ENCODE results near the gene TTC28.
A peak's percentile ranks its signal among the peaks of the same experiment; 100 is the strongest.

The TTC28 gene

DNA sequence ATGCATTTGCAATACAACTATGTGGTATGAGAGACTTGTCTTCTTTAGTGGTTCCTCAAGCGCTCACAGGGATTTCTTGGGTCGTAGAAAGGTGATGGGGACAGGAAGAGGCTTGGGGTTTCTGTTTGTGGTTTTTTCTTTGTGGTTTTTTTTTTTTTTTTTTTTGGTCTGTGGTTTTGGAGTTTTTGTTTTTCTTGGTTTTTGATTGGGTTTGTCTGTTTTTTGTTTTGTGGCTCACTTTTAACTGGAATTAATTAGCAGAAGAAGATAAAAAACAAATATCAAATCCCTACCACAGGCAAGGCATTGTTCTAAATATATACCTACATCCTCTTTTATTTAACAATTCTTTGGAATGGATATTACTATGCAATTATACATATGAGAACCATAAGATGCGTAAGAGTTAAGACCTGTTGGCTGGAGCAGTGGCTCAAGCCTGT lies 5.5 kb downstream of the TTC28 start:
- no peak overlapping the region for H3K18ac ChIP-seq (ENCODE audit: low read depth in 1 of 2, low read length in 2 of 2)
- no peaks in the 10 kb centered on the region for H3K27me3 ChIP-seq (ENCODE audit: control insufficient read depth in 1 of 2, insufficient read depth in 1 of 2, low read length in 2 of 2)
- H2AK5ac ChIP-seq (ENCODE audit: low read length, severe bottlenecking), result no peak overlapping the region
- H3K4me1 ChIP-seq (ENCODE audit: control insufficient read depth, insufficient read depth, low read depth, low read length), result peaks cover 3% of the 10 kb centered on the region
- no peaks in the 10 kb centered on the region for H3K36me3 ChIP-seq (ENCODE audit: control insufficient read depth in 1 of 2, insufficient read depth in 2 of 2, low read depth in 1 of 2, low read length in 2 of 2)
- no peak overlapping the region for H3K4ac ChIP-seq (ENCODE audit: low read depth in 1 of 2, low read length in 2 of 2)
- no peak overlapping the region for H3K23ac ChIP-seq (ENCODE audit: low read length in 2 of 2)
- H3K9me3 ChIP-seq (ENCODE audit: control insufficient read depth, low read length), result no peaks in the 10 kb centered on the region
- H2BK12ac ChIP-seq (ENCODE audit: low read length in 2 of 2), result no peak overlapping the region
- H3K4me3 ChIP-seq (ENCODE audit: insufficient read depth in 1 of 2, low read depth in 1 of 2, low read length in 2 of 2), result no peak overlapping the region
- H2BK15ac ChIP-seq (ENCODE audit: low read depth, poor library complexity, severe bottlenecking), result no peak overlapping the region
- H2AFZ ChIP-seq (ENCODE audit: low read depth, low read length), result no peak overlapping the region
- no peak overlapping the region for H2BK5ac ChIP-seq (ENCODE audit: low read depth, low read length, poor library complexity, severe bottlenecking)
- no peak overlapping the region for H4K8ac ChIP-seq (ENCODE audit: low read length)
- H2BK120ac ChIP-seq (ENCODE audit: low read depth, low read length), result no peak overlapping the region
- WGBS, result 34% methylated on average over 3 of the region's 3 CpGs
- H4K91ac ChIP-seq (ENCODE audit: low read length), result no peak overlapping the region
- peak; percentile 71 for DNase-seq
- H3K4me2 ChIP-seq (ENCODE audit: low read length, poor library complexity, severe bottlenecking), result no peak overlapping the region
- H3K79me1 ChIP-seq (replicated peaks; ENCODE audit: low read length, poor library complexity, severe bottlenecking), result peaks cover 10% of the 10 kb centered on the region
- no peak overlapping the region for H3K14ac ChIP-seq (ENCODE audit: low read length in 2 of 2)
- no peak overlapping the region for H3K9ac ChIP-seq (ENCODE audit: low read length)
- no peak overlapping the region for H3K27ac ChIP-seq (ENCODE audit: low read length, poor library complexity, severe bottlenecking)

- no peak overlapping the region for H4K8ac ChIP-seq (ENCODE audit: low read length)
- no peak overlapping the region for H2BK120ac ChIP-seq (ENCODE audit: low read depth, low read length)
- no peak overlapping the region for H2AK5ac ChIP-seq (ENCODE audit: low read length, severe bottlenecking)
- H3K23ac ChIP-seq (ENCODE audit: low read length in 2 of 2), result no peak overlapping the region
- 92% methylated on average over 3 of the region's 3 CpGs for WGBS
- no peak overlapping the region for H3K14ac ChIP-seq (ENCODE audit: low read length in 2 of 2)
- no peak overlapping the region for H3K18ac ChIP-seq (ENCODE audit: low read depth in 1 of 2, low read length in 2 of 2)
- no peak overlapping the region for H2AFZ ChIP-seq (ENCODE audit: low read depth, low read length)
- H3K9me3 ChIP-seq (ENCODE audit: control insufficient read depth, low read length), result no peaks in the 10 kb centered on the region
- peaks cover 8% of the 10 kb centered on the region for H3K79me1 ChIP-seq (replicated peaks; ENCODE audit: low read length, poor library complexity, severe bottlenecking)
- no peaks in the 10 kb centered on the region for H3K36me3 ChIP-seq (ENCODE audit: control insufficient read depth in 1 of 2, insufficient read depth in 2 of 2, low read depth in 1 of 2, low read length in 2 of 2)
- no peak overlapping the region for H2BK15ac ChIP-seq (ENCODE audit: low read depth, poor library complexity, severe bottlenecking)
- no peak overlapping the region for H2BK12ac ChIP-seq (ENCODE audit: low read length in 2 of 2)
- peak; percentile 20 for DNase-seq
- no peak overlapping the region for H3K9ac ChIP-seq (ENCODE audit: low read length)
- no peak overlapping the region for H2BK5ac ChIP-seq (ENCODE audit: low read depth, low read length, poor library complexity, severe bottlenecking)
- no peak overlapping the region for H3K4me2 ChIP-seq (ENCODE audit: low read length, poor library complexity, severe bottlenecking)
- H3K27ac ChIP-seq (ENCODE audit: low read length, poor library complexity, severe bottlenecking), result no peak overlapping the region
- H3K4me1 ChIP-seq (ENCODE audit: control insufficient read depth, insufficient read depth, low read depth, low read length), result no peaks in the 10 kb centered on the region
- no peak overlapping the region for H3K4me3 ChIP-seq (ENCODE audit: insufficient read depth in 1 of 2, low read depth in 1 of 2, low read length in 2 of 2)
- no peak overlapping the region for H3K4ac ChIP-seq (ENCODE audit: low read depth in 1 of 2, low read length in 2 of 2)
- no peaks in the 10 kb centered on the region for H3K27me3 ChIP-seq (ENCODE audit: control insufficient read depth in 1 of 2, insufficient read depth in 1 of 2, low read length in 2 of 2)
- no peak overlapping the region for H4K91ac ChIP-seq (ENCODE audit: low read length)
Observed at GRCh38 chr22:28670756-28671155, 8.9 kb downstream of the TTC28 start.

GRCh38 chr22:28670161-28670560 lies 9.5 kb downstream of the TTC28 start:
- WGBS, result 100% methylated on average over 3 of the region's 4 CpGs
- Histone ChIP-seq H3K9ac (ENCODE audit: low read length) (no peak overlapping the region), H3K4me2 (ENCODE audit: low read length, poor library complexity, severe bottlenecking) (no peak overlapping the region), H2AFZ (ENCODE audit: low read depth, low read length) (no peak overlapping the region), H4K8ac (ENCODE audit: low read length) (no peak overlapping the region), H2AK5ac (ENCODE audit: low read length, severe bottlenecking) (no peak overlapping the region), H3K27ac (ENCODE audit: low read length, poor library complexity, severe bottlenecking) (no peak overlapping the region), H4K91ac (ENCODE audit: low read length) (no peak overlapping the region), H3K23ac (ENCODE audit: low read length in 2 of 2) (no peak overlapping the region), H3K9me3 (ENCODE audit: control insufficient read depth, low read length) (no peaks in the 10 kb centered on the region), H2BK5ac (ENCODE audit: low read depth, low read length, poor library complexity, severe bottlenecking) (no peak overlapping the region), H3K79me1 (replicated peaks; ENCODE audit: low read length, poor library complexity, severe bottlenecking) (peaks cover 8% of the 10 kb centered on the region), H3K4ac (ENCODE audit: low read depth in 1 of 2, low read length in 2 of 2) (no peak overlapping the region), H3K36me3 (ENCODE audit: control insufficient read depth in 1 of 2, insufficient read depth in 2 of 2, low read depth in 1 of 2, low read length in 2 of 2) (no peaks in the 10 kb centered on the region), H3K27me3 (ENCODE audit: control insufficient read depth in 1 of 2, insufficient read depth in 1 of 2, low read length in 2 of 2) (no peaks in the 10 kb centered on the region), H3K18ac (ENCODE audit: low read depth in 1 of 2, low read length in 2 of 2) (no peak overlapping the region), H2BK12ac (ENCODE audit: low read length in 2 of 2) (no peak overlapping the region), H2BK15ac (ENCODE audit: low read depth, poor library complexity, severe bottlenecking) (no peak overlapping the region), H3K14ac (ENCODE audit: low read length in 2 of 2) (no peak overlapping the region), H3K4me3 (ENCODE audit: insufficient read depth in 1 of 2, low read depth in 1 of 2, low read length in 2 of 2) (no peak overlapping the region), H3K4me1 (ENCODE audit: control insufficient read depth, insufficient read depth, low read depth, low read length) (no peaks in the 10 kb centered on the region), H2BK120ac (ENCODE audit: low read depth, low read length) (no peak overlapping the region)
- peak; percentile 59 for DNase-seq

DNA sequence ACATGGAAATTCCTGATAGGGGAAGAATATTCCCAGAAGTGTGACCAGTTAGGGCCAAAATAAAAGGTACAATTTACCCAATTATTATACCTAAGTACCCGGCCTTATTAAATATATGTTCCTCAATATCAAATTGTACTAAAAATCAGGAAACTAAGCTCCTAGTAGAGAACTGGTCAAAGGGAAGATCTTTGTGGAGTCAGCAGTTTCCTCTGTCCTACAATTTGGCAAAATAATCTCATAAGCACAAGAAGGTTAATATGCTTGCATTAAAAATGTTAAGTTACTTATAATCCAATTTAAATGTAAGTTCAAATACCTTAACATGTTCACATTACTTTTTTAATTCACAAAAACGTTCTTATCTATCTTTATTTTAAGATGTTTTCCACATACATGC lies 10.3 kb downstream of the TTC28 start:
- Histone ChIP-seq H3K9ac (ENCODE audit: low read length) (no peak overlapping the region), H2BK5ac (ENCODE audit: low read depth, low read length, poor library complexity, severe bottlenecking) (no peak overlapping the region), H3K14ac (ENCODE audit: low read length in 2 of 2) (no peak overlapping the region), H3K79me1 (replicated peaks; ENCODE audit: low read length, poor library complexity, severe bottlenecking) (peaks cover 8% of the 10 kb centered on the region), H2AFZ (ENCODE audit: low read depth, low read length) (no peak overlapping the region), H2BK15ac (ENCODE audit: low read depth, poor library complexity, severe bottlenecking) (no peak overlapping the region), H2BK12ac (ENCODE audit: low read length in 2 of 2) (no peak overlapping the region), H3K27ac (ENCODE audit: low read length, poor library complexity, severe bottlenecking) (no peak overlapping the region), H3K36me3 (ENCODE audit: control insufficient read depth in 1 of 2, insufficient read depth in 2 of 2, low read depth in 1 of 2, low read length in 2 of 2) (no peaks in the 10 kb centered on the region), H3K4me1 (ENCODE audit: control insufficient read depth, insufficient read depth, low read depth, low read length) (no peaks in the 10 kb centered on the region), H4K8ac (ENCODE audit: low read length) (no peak overlapping the region), H3K18ac (ENCODE audit: low read depth in 1 of 2, low read length in 2 of 2) (no peak overlapping the region), H3K23ac (ENCODE audit: low read length in 2 of 2) (no peak overlapping the region), H3K4ac (ENCODE audit: low read depth in 1 of 2, low read length in 2 of 2) (no peak overlapping the region), H2AK5ac (ENCODE audit: low read length, severe bottlenecking) (no peak overlapping the region), H4K91ac (ENCODE audit: low read length) (no peak overlapping the region), H3K9me3 (ENCODE audit: control insufficient read depth, low read length) (no peaks in the 10 kb centered on the region), H3K4me2 (ENCODE audit: low read length, poor library complexity, severe bottlenecking) (no peak overlapping the region), H3K27me3 (ENCODE audit: control insufficient read depth in 1 of 2, insufficient read depth in 1 of 2, low read length in 2 of 2) (no peaks in the 10 kb centered on the region), H2BK120ac (ENCODE audit: low read depth, low read length) (no peak overlapping the region), H3K4me3 (ENCODE audit: insufficient read depth in 1 of 2, low read depth in 1 of 2, low read length in 2 of 2) (no peak overlapping the region)
- no peak for DNase-seq
- 100% methylated on average over 1 of the region's 2 CpGs for WGBS
